Activated CD4-positive, alpha-beta T cell treated with anti-CD3 and anti-CD28 coated beads, Interleukin-2, amount 10 ng/mL, durations not matched to agents 7 days and 5 days (primary cell): ENCODE measurements around the gene GPR150. TPM values are rescaled to one million over a fixed set of nuclear protein-coding genes. Genes with fewer than 3 reads are reported as not detected.

Source experiments
- CTCF ChIA-PET: fragments of 350-600 bp; sonication (Branson Sonifier 250); formaldehyde crosslinking; loops from one replicate; lab custom pipeline; 2021; ENCODE audit warnings: antibody characterized with exemption; lab: Charles Lee
- POLR2A ChIA-PET: fragments of 350-600 bp; sonication (Branson Sonifier 250); formaldehyde crosslinking; loops from one replicate; lab custom pipeline; 2021; ENCODE audit warnings: antibody characterized with exemption; lab: Charles Lee
- DNase-seq: peaks from one replicate; pipeline ENCODE4 v3.0.0-alpha.2; 2020
- H3K27ac Mint-ChIP-seq: one replicate; pipeline ENCODE4 v1.8.0; 2021; ENCODE audit warnings: mild to moderate bottlenecking, moderate library complexity, mixed read lengths
- H3K27me3 Mint-ChIP-seq: one replicate; pipeline ENCODE4 v1.8.0; 2021; ENCODE audit warnings: mixed read lengths
- H3K36me3 Mint-ChIP-seq: one replicate; pipeline ENCODE4 v1.8.0; 2021; ENCODE audit warnings: low read depth, mixed read lengths
- H3K4me1 Mint-ChIP-seq: one replicate; pipeline ENCODE4 v1.8.0; 2021; ENCODE audit warnings: mixed read lengths
- H3K4me3 Mint-ChIP-seq: one replicate; pipeline ENCODE4 v1.8.0; 2021; ENCODE audit warnings: mild to moderate bottlenecking, moderate library complexity, mixed read lengths
- H3K9me3 Mint-ChIP-seq: one replicate; pipeline ENCODE4 v1.8.0; 2021; ENCODE audit warnings: mixed read lengths
- total RNA-seq, 2 experiments: library from RNA; stranded (reverse); gene quantifications; one replicate each; pipeline ENCODE4 v1.2.3, GENCODE V29; 2021

GPR150 gene
- total RNA-seq, 2 experiments from 2014 or later: 0.87 to 1.2 TPM

- Mint-ChIP-seq H3K9me3 (peaks cover 16% of the 10 kb centered on the region), H3K36me3 (peaks cover 22% of the 10 kb centered on the region), H3K27me3 (no peaks in the 10 kb centered on the region), H3K4me1 (peaks cover 3% of the 10 kb centered on the region), H3K4me3 (no peak overlapping the region), H3K27ac (no peak overlapping the region)
- no peak for DNase-seq
- POLR2A ChIA-PET: no interaction called here
- CTCF ChIA-PET: no interaction called here
These were observed 8.5 kb upstream of the GPR150 start for GRCh38 chr5:95611396-95611795.

GRCh38 chr5:95613514-95613913 lies 6.4 kb upstream of the GPR150 start:
- ChIA-PET POLR2A (interaction anchor here (0.6 kb wide), 1 partner anchor 1270 kb away, joined by 3 read pairs; no protein-coding TSS in a partner anchor), CTCF (no interaction called here)
- H3K27me3 Mint-ChIP-seq: no peaks in the 10 kb centered on the region
- H3K27ac Mint-ChIP-seq: no peak overlapping the region
- H3K9me3 Mint-ChIP-seq: peaks cover 16% of the 10 kb centered on the region
- no peak overlapping the region for H3K4me3 Mint-ChIP-seq
- peaks cover 28% of the 10 kb centered on the region for H3K36me3 Mint-ChIP-seq
- DNase-seq: no peak
- H3K4me1 Mint-ChIP-seq: peaks cover 7% of the 10 kb centered on the region

- Mint-ChIP-seq H3K9me3 (peaks cover 16% of the 10 kb centered on the region), H3K27ac (no peak overlapping the region), H3K27me3 (peaks cover 8% of the 10 kb centered on the region), H3K4me1 (peaks cover 22% of the 10 kb centered on the region), H3K4me3 (no peak overlapping the region), H3K36me3 (peaks cover 36% of the 10 kb centered on the region)
- no peak for DNase-seq
- POLR2A ChIA-PET: no interaction called here
- CTCF ChIA-PET: no interaction called here
These were observed 4.8 kb upstream of the GPR150 start for GRCh38 chr5:95615164-95615467.

- Mint-ChIP-seq H3K4me1 (peaks cover 29% of the 10 kb centered on the region), H3K9me3 (peaks cover 16% of the 10 kb centered on the region), H3K27ac (no peak overlapping the region), H3K36me3 (peaks cover 36% of the 10 kb centered on the region), H3K27me3 (peaks cover 8% of the 10 kb centered on the region), H3K4me3 (no peak overlapping the region)
- ChIA-PET POLR2A (no interaction called here), CTCF (no interaction called here)
- DNase-seq: no peak
These were observed 2.8 kb upstream of the GPR150 start for GRCh38 chr5:95617057-95617456.

GRCh38 chr5:95619096-95619495 lies 791 bp upstream of the GPR150 start:
- peaks cover 46% of the 10 kb centered on the region for H3K4me1 Mint-ChIP-seq
- DNase-seq: no peak
- peaks cover 21% of the 10 kb centered on the region for H3K36me3 Mint-ChIP-seq
- peaks cover 8% of the 10 kb centered on the region for H3K27me3 Mint-ChIP-seq
- no peak overlapping the region for H3K27ac Mint-ChIP-seq
- peaks cover 5% of the 10 kb centered on the region for H3K9me3 Mint-ChIP-seq
- H3K4me3 Mint-ChIP-seq: peak overlapping the region; percentile 78
- ChIA-PET POLR2A (no interaction called here), CTCF (no interaction called here)

GRCh38 chr5:95619514-95620029 lies 315 bp upstream of the GPR150 start:
- peaks cover 8% of the 10 kb centered on the region for H3K27me3 Mint-ChIP-seq
- peak overlapping the region; percentile 89 for H3K27ac Mint-ChIP-seq
- peak overlapping the region; percentile 78 for H3K4me3 Mint-ChIP-seq
- H3K4me1 Mint-ChIP-seq: peaks cover 46% of the 10 kb centered on the region
- ChIA-PET CTCF (no interaction called here), POLR2A (no interaction called here)
- peaks cover 19% of the 10 kb centered on the region for H3K36me3 Mint-ChIP-seq
- peaks cover 5% of the 10 kb centered on the region for H3K9me3 Mint-ChIP-seq
- no peak for DNase-seq

GRCh38 chr5:95620870-95621838 lies 1.3 kb downstream of the GPR150 start:
- peaks cover 14% of the 10 kb centered on the region for H3K36me3 Mint-ChIP-seq
- peaks cover 43% of the 10 kb centered on the region for H3K4me1 Mint-ChIP-seq
- ChIA-PET CTCF (interaction anchor here (0.6 to 3.7 kb wide), 6 partner anchors 10 to 120 kb away, joined by 3 to 18 read pairs (median 4); partner anchors contain the start of genes ARSK and SKIC3), POLR2A (interaction anchor here (1.0 kb wide), 1 partner anchor 11 kb away, joined by 3 read pairs; no protein-coding TSS in a partner anchor)
- peak overlapping the region; percentile 84 for H3K27ac Mint-ChIP-seq
- peak overlapping the region; percentile 73 for H3K4me3 Mint-ChIP-seq
- H3K9me3 Mint-ChIP-seq: peaks cover 2% of the 10 kb centered on the region
- peaks cover 9% of the 10 kb centered on the region for H3K27me3 Mint-ChIP-seq
- peak; percentile 34 for DNase-seq

- ChIA-PET POLR2A (interaction anchor here (1.4 kb wide), 1 partner anchor 10 kb away, joined by 4 read pairs; no protein-coding TSS in a partner anchor), CTCF (interaction anchor here (0.7 to 3.7 kb wide), 7 partner anchors 9 to 67 kb away, joined by 3 to 18 read pairs (median 4); partner anchors contain the start of genes ARSK and SKIC3)
- peaks cover 43% of the 10 kb centered on the region for H3K4me1 Mint-ChIP-seq
- peaks cover 10% of the 10 kb centered on the region for H3K36me3 Mint-ChIP-seq
- peak overlapping the region; percentile 84 for H3K27ac Mint-ChIP-seq
- peak; percentile 46 for DNase-seq
- H3K9me3 Mint-ChIP-seq: peaks cover 2% of the 10 kb centered on the region
- peaks cover 10% of the 10 kb centered on the region for H3K27me3 Mint-ChIP-seq
- H3K4me3 Mint-ChIP-seq: peak overlapping the region; percentile 73
These were observed 2.1 kb downstream of the GPR150 start for GRCh38 chr5:95621839-95622629.

GRCh38 chr5:95623706-95624105 lies 3.8 kb downstream of the GPR150 start:
- Mint-ChIP-seq H3K9me3 (peaks cover 2% of the 10 kb centered on the region), H3K36me3 (peaks cover 6% of the 10 kb centered on the region), H3K4me1 (peaks cover 37% of the 10 kb centered on the region), H3K27me3 (peaks cover 10% of the 10 kb centered on the region), H3K4me3 (no peak overlapping the region), H3K27ac (peak overlapping the region; percentile 58)
- ChIA-PET POLR2A (no interaction called here), CTCF (interaction anchor here (0.7 to 3.7 kb wide), 5 partner anchors 8 to 211 kb away, joined by 4 to 18 read pairs (median 5); no protein-coding TSS in a partner anchor)
- no peak for DNase-seq

GRCh38 chr5:95624368-95624767 lies 4.5 kb downstream of the GPR150 start:
- POLR2A ChIA-PET: no interaction called here

GRCh38 chr5:95626701-95627100 lies 6.8 kb downstream of the GPR150 start:
- Mint-ChIP-seq H3K4me1 (peaks cover 26% of the 10 kb centered on the region), H3K9me3 (peaks cover 10% of the 10 kb centered on the region), H3K27ac (no peak overlapping the region), H3K4me3 (no peak overlapping the region), H3K36me3 (peaks cover 4% of the 10 kb centered on the region), H3K27me3 (peaks cover 2% of the 10 kb centered on the region)
- ChIA-PET POLR2A (no interaction called here), CTCF (no interaction called here)
- no peak for DNase-seq

More at GRCh38 chr5:95624368-95624767, 4.5 kb downstream of the GPR150 start:
- Mint-ChIP-seq H3K27ac (no peak overlapping the region), H3K36me3 (peaks cover 5% of the 10 kb centered on the region), H3K4me1 (peaks cover 31% of the 10 kb centered on the region), H3K9me3 (peaks cover 2% of the 10 kb centered on the region), H3K4me3 (no peak overlapping the region), H3K27me3 (peaks cover 9% of the 10 kb centered on the region)
- DNase-seq: no peak
- CTCF ChIA-PET: interaction anchor here (0.7 to 3.7 kb wide), 4 partner anchors 7 to 210 kb away, joined by 4 to 18 read pairs (median 4); no protein-coding TSS in a partner anchor
